ENCODE results near the gene PPP1R3A. TPM values are rescaled to one million over a fixed set of nuclear protein-coding genes. Genes with fewer than 3 reads are reported as not detected.

The PPP1R3A gene
- total RNA-seq, 2 donors from 2014 or later = 54.1 to 61.4 TPM

DNA sequence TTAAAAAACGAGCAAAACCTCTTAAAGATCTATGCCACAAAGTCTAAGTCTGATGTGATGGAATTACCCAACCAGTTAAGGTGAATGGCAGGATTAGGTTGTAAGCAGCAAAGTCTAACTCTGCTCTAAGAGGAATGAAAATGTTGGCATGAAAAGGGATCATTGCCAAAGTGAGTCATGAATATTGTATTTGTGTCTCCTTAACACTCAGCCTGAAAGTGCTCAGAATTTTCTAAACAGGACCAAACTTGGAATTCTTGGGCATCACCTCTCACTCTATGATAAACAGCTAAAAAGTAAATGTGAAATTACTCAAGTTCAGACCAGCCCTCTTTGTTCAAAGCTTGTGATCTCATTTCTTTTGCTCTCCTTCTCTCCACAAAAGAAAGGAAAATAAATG, 27.0 kb downstream of the PPP1R3A start:
- intact Hi-C loops (cut with DNase I) = no loop called here
- DNase-seq (no peak), ATAC-seq (peak in 1 of 2 donors; percentile 44)

DNA sequence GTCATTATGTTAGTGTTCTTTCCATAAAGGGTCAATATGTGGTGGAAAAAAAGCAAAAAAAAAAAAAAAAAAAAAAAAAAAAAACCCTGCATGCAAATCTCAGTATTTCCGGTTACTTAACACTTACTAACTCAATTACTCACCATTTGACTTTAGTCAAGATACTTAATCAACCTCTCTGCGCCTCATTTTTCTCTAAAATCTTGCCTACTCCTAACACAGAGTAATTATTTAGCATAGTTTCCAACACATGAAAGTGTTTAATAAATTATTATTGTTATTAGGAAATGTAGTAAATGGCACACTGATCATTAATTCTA, 27.8 kb downstream of the PPP1R3A start:
- no peak for ATAC-seq
- DNase-seq = no peak
- intact Hi-C loops (cut with DNase I) = no loop called here

DNA sequence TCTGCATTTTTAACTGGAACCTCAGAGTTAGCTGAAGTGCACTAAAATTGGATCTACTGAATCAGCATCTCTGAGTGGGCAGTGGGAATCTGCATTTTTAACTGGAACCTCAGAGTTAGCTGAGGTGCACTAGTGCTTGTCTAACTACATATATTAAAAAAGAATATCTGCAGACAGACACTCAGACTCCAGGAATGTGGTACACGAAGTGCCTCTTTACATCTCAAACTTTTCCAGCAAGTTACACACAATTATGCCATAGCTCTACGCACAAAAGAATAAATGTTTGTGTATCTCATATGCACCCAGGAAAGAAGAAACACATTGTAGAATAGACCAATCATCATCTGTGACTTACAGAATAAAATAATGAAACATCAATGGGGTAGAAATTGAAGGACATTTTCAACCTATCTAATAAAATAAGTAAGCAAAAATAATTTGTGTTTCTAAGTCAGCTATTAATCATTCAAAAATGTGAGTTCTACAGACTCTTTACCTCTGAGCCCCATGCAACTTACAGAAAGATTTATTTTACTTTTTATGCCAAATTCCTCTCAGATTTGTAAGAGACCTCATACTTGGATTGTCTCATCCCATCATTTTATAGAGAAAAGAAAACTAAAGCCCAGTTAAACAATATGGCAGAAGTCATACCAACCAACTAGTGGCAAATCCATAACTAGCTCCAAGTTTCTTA, 28.3 kb downstream of the PPP1R3A start:
- ATAC-seq = no peak
- DNase-seq = no peak
- intact Hi-C loops (cut with DNase I) = no loop called here

DNA sequence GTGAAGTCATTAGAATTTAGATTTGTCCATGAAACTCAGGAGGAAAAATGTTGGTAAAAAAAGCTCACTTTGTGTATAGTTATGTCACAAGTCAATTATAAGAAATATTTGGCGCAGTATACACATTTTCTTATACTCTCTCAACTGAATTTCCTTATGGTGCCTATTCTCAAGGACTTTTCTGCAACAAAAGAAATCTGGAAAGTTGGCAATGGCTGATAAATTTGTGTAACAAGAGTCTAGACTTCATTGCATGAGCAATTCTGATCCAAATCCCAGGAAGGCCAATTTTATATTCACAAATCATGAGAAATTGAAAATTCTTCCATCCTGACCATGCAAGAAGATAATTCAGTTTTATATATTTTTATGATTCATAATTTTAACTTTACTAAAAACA, 35.7 kb downstream of the PPP1R3A start:
- intact Hi-C loops (cut with DNase I) = no loop called here
- ATAC-seq = no peak
- DNase-seq = no peak

DNA sequence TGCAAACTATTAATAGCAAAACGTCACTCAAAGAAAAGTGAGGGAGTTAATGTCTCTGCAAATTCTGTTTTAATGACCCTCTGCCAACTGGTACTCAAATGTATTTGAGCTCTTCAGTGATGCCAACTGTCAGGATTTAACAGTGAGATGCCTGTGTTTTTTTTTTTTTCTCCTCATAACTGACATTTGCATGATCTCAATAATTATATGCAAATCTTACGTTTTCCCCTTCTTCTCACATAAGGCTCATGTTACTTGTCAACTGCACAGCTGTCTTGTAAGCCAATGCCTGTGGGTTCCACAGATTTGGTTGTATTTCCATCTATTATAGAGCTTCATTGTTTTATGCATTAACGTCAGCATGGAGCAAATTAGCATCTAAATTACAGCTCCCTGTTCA, 38.2 kb downstream of the PPP1R3A start:
- intact Hi-C loops (cut with DNase I) = no loop called here
- ATAC-seq = no peak
- no peak for DNase-seq

DNA sequence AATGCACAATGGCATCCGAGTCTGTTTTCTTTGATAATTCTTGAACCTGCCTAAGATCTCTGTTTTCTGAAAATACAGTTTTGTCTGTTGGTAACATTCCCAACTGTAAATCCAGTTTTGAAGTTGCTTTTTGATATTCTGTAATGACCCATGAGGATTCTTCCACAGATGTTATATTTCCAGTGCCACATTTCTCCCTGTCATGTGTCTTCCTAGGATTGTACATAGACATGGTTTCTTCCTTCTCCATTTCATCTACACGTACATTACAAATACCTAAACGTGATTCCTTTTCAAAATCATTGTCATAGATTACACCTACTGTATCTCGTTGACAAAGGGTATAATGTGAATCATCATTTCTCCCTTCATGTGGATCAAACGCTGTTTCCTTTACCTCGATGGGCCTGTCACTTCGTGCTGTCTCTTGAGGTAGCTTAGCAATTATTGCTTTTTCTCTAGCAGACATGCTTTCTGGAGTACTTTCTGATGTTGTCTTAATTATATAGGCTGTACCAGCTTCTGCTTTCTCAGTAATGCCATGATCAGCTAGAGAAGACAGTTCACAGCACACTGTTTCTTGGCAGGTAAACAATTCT, 40.3 kb downstream of the PPP1R3A start:
- no peak for ATAC-seq
- no peak for DNase-seq
- intact Hi-C loops (cut with DNase I) = no loop called here

DNA sequence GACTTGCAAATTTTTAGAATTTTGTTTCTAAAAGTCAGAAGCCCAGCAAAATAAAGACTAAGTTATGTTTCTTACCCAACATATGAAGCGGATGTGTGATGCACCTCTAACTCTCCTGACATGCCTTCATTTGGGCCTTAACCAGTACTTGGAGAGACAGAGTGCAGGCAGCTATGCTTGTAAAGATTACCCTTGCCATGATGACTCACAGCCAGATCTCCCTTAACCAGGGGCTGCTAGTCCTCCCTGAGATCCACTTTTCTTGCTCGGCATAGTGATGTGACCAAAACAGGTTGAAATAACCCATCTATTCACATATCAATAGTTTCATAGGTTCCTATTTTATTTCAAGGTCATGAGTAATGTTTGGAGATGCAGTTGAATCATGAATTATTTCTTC, 43.6 kb downstream of the PPP1R3A start:
- DNase-seq (no peak), ATAC-seq (no peak)
- intact Hi-C loops (cut with DNase I) = no loop called here

DNA sequence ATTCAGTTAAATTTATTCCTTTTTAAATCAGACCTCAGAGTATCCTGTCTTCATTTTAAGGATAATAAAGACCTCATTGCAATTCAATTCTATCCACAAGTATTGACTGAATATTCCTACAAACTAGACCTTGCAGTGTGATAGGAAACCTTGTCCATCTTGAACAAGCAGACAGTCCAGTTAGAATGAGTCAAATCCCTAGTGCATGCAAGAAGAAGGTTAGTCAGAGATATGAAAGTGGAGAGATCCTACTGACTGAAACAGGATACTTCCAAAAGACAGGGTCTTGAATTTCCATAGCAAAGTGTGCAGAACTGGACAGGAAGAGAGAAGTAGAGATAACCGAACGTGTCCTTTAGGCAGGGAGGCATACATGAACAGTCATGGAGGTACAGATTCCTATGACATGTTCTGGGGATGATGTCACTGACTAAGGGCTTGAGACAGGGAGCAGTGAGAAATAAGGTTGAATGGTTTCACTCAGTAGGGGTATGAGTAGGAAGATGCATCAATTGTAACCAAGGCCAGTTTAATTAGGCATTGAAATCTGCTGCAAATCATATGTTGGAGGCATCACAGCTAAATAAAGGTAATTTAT, 45.2 kb downstream of the PPP1R3A start:
- no peak for ATAC-seq
- intact Hi-C loops (cut with DNase I) = no loop called here

DNA sequence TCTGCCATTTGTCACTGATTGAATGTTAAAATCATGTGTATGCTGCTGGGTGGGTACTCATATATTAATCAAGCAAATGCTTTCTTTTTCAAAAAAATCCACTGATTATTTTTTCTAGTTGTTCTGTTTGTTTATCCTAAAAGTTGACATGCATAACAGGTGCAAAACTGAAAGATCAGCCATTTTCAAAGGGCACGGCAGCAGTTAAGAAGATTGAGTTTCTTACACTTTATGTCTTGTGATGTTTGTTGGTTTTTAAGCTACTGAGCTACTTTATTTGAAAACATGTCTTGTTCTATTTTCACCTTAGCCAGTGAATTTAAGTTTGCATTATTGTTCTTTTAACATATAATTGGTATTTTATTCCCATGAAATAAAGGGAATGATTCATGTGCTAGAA, 45.8 kb downstream of the PPP1R3A start:
- DNase-seq = no peak
- no peak for ATAC-seq
- intact Hi-C loops (cut with DNase I) = no loop called here

More for the DNA sequence above, 45.2 kb downstream of the PPP1R3A start:
- no peak for DNase-seq

DNA sequence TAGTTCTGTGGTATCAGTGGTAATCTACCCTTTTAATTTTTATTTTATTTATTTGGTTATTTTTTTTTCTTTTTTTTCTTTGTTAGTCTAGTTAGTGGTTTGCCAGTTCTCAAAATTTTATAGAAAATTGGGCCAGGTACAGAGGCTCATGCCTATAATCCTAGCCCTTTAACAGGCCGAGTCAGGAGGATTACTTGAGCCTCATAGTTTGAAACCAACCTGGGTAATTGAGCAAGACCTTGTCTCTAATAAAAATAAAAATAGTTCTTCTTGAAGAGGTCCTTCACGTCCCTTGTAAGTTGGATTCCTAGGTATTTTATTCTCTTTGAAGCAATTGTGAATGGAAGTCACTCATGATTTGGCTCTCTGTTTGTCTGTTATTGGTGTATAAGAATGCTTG, 51.5 kb downstream of the PPP1R3A start:
- ATAC-seq = no peak
- intact Hi-C loops (cut with DNase I) = no loop called here
- DNase-seq = no peak

DNA sequence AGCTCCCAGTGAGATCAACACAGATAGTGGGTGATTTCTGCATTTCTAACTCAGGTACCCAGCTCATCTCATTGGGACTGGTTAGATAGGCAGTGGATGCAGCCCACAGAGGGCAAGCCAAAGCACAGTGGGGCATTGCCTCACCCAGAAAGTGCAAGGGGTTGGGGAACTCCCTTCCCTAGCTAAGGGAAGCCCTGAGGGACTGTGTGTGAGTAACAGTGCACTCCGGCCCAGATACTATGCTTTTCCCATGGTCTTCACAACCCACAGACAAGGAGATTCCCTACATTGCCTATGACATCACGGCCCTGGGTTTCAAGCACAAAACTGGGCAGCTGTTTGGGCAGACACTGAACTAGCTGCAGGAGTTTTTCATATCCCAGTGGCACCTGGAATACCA, 62.8 kb downstream of the PPP1R3A start:
- ATAC-seq (no peak), DNase-seq (no peak)
- intact Hi-C loops (cut with DNase I) = no loop called here

DNA sequence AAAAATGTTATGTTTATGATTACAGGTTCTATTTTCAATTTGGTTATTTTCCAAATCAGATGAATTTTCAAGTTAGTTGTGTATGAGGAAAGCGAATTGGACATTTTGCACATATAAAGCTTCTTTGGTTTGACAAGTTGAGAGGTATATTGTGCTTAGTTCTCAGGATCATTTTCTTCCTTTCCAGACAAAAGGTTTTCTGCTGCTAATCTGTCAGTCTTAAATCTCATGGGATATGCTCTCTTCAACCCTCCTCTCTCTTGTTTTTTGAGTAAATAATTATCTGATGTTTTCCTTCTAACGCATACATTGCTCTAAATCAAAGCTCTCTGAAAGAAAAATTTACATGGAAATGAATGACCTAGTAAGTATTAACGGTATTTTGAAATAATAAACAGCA, 77.9 kb downstream of the PPP1R3A start:
- ATAC-seq (no peak), DNase-seq (no peak)
- intact Hi-C loops (cut with DNase I) = no loop called here

DNA sequence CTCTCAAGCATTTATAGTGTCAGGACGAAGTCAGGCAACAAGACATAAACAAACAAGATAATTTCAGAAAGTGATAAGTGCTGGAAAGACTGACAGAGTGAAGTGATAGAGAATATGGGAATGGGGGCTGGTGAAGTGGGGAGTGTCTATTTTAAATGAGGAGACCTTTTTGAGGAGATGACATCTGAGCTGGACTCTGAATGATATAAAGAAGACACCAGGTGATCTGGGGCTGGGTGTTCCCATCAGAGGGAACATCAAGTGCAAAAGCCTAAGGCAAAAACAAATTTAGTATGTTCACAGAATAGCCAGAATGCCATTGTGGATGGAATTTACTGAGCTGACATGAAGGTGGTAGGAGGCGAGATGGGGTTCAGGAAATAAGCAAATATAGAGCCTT, 83.4 kb downstream of the PPP1R3A start:
- DNase-seq (no peak), ATAC-seq (no peak)
- intact Hi-C loops (cut with DNase I) = no loop called here

DNA sequence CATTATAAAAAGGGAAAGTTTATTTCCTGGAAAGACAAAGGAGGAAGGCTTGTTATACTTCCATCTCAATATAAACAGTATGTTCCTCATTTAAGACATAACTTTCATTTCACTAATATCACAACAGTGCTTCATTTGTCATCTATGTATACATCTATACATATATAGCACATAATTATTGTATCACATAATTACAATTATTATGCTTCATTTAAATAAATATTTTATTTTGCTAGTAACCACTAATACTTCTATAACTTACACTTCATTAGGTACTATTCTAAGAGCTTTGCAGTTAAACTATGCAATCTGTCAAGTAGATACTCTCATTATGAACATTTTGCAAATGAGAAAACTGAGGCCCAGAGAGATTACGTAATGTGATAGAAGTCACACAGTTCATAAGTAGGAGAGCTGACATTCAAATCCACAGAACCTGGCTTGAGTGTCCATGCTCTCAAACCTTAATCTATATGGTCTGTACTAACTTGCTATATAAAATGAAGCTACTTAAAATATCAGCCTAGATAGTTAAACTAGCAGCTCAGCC, 86.5 kb downstream of the PPP1R3A start:
- ATAC-seq (no peak), DNase-seq (no peak)
- intact Hi-C loops (cut with DNase I) = no loop called here

DNA sequence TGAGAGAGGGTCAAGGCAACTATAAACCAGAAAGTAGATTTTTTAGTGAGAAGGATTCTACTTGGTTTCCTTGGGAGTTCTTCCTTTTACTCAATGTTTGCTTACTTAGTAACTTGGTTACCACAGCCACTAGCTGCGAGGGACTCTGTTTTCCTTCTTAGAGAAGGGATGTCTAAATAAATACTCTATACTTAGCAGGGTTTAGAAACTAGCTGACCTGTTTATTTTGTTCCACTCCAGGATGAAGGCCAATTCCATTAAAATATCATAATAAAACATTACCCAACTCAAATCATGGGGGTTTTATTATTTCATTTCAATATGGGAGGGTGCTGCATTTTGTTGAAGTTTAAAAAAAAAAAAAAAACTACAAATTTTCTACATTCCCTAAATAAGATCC, 87.3 kb downstream of the PPP1R3A start:
- ATAC-seq = no peak
- no peak for DNase-seq
- intact Hi-C loops (cut with DNase I) = no loop called here

DNA sequence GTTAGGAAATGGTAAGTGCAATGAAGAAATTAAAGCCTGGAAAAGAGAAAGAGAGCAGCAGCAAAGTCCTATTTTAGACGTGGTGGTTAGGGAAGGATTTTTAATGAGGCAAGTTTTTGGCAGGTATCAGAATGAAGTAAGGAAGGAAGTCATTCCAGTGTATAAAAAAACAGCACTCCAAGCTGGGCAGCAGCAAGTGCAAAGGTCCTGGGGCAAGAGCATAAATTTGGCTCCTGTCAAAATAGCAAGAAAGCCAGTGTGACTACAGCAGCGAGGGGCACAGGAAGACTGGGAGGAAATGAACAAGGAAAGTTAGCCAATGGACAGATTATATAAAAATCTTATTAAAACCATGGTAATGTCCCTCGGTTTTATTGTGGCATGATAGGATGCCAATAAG, 90.2 kb downstream of the PPP1R3A start:
- ATAC-seq = no peak
- intact Hi-C loops (cut with DNase I) = no loop called here
- DNase-seq = no peak
